ENCODE measurements around the gene FGF22. TPM values are rescaled to one million over a fixed set of nuclear protein-coding genes. Genes with fewer than 3 reads are reported as not detected.

The FGF22 gene
- total RNA-seq, 2 experiments from 2014 or later = 0.48 TPM; not detected in 1

GRCh38 chr19:662962-663681, 23.4 kb downstream of the FGF22 start, which contains the start of gene RNF126:
TSS of gene RNF126 (minus strand) at chr19:663214. CDS start at chr19:663121, 93 bp downstream.
- H3K4me3 ChIP-seq (ENCODE audit: low read depth, low read length, poor library complexity, severe bottlenecking) = peak within 1 kb of the TSS; percentile 100
- no TSS peak for BruUV-seq (replicated peaks)
- H3K4me1 ChIP-seq (ENCODE audit: insufficient read depth, low read length, poor library complexity, severe bottlenecking) = peaks cover 44% of the 10 kb centered on the region
- H3K27ac ChIP-seq (ENCODE audit: low read depth, low read length, poor library complexity, severe bottlenecking) = peak within 1 kb of the TSS; percentile 81
- no peaks in the 10 kb centered on the region for H3K9me3 ChIP-seq (ENCODE audit: low read length)
- DNase-seq (ENCODE audit: low spot score) = peak; percentile 93
- intact Hi-C loops (cut with micrococcal nuclease; ENCODE audit: unreplicated experiment) = loop anchor here (2.0 to 5.0 kb wide), 2 partner anchors 91 to 134 kb away; partner anchors contain the start of genes BSG and PTBP1
- ChIA-PET POLR2A (interaction anchor here (0.9 kb wide), 1 partner anchor 17 kb away, joined by 3 read pairs; no protein-coding TSS in a partner anchor), CTCF (ENCODE audit: unreplicated experiment) (interaction anchor here (0.6 kb wide), 1 partner anchor 119 kb away, joined by 3 read pairs; no protein-coding TSS in a partner anchor)
- H3K9me2 ChIP-seq (ENCODE audit: insufficient read depth, low read length) = no peaks in the 10 kb centered on the region
- peaks cover 53% of the 10 kb centered on the region for H3K79me2 ChIP-seq (ENCODE audit: insufficient read depth, low read depth, low read length)
- peaks cover 19% of the 10 kb centered on the region for H4K20me1 ChIP-seq (ENCODE audit: insufficient read depth, low read length)
- H3K4me2 ChIP-seq (ENCODE audit: low read length) = peak within 1 kb of the TSS; percentile 100
- TF ChIP-seq EZH2phosphoT487 (IDR thresholded peaks at IDR 0.05; ENCODE audit: borderline replicate concordance, low read depth, low read length) = no peak
- TF ChIP-seq, protein P1, sequence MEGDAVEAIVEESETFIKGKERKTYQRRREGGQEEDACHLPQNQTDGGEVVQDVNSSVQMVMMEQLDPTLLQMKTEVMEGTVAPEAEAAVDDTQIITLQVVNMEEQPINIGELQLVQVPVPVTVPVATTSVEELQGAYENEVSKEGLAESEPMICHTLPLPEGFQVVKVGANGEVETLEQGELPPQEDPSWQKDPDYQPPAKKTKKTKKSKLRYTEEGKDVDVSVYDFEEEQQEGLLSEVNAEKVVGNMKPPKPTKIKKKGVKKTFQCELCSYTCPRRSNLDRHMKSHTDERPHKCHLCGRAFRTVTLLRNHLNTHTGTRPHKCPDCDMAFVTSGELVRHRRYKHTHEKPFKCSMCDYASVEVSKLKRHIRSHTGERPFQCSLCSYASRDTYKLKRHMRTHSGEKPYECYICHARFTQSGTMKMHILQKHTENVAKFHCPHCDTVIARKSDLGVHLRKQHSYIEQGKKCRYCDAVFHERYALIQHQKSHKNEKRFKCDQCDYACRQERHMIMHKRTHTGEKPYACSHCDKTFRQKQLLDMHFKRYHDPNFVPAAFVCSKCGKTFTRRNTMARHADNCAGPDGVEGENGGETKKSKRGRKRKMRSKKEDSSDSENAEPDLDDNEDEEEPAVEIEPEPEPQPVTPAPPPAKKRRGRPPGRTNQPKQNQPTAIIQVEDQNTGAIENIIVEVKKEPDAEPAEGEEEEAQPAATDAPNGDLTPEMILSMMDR (conservative IDR thresholded peaks at IDR 0.05; ENCODE audit: low read length) = no peak
- peak within 1 kb of the TSS; percentile 72; the same call in 1 of the 2 replicates for H2AFZ ChIP-seq (ENCODE audit: low read length)
- H3K36me3 ChIP-seq (ENCODE audit: insufficient read depth, low read length) = peaks cover 38% of the 10 kb centered on the region

- H3K4me1 ChIP-seq (ENCODE audit: insufficient read depth, low read length, poor library complexity, severe bottlenecking) = peaks cover 44% of the 10 kb centered on the region
- H3K4me2 ChIP-seq (ENCODE audit: low read length) = peak overlapping the region; percentile 100
- H3K4me3 ChIP-seq (ENCODE audit: low read depth, low read length, poor library complexity, severe bottlenecking) = peak overlapping the region; percentile 100
- peaks cover 19% of the 10 kb centered on the region for H4K20me1 ChIP-seq (ENCODE audit: insufficient read depth, low read length)
- no peaks in the 10 kb centered on the region for H3K9me2 ChIP-seq (ENCODE audit: insufficient read depth, low read length)
- ChIA-PET POLR2A (interaction anchor here (0.9 kb wide), 1 partner anchor 17 kb away, joined by 3 read pairs; no protein-coding TSS in a partner anchor), CTCF (ENCODE audit: unreplicated experiment) (no interaction called here)
- peak overlapping the region; percentile 72; the same call in 1 of the 2 replicates for H2AFZ ChIP-seq (ENCODE audit: low read length)
- H3K9me3 ChIP-seq (ENCODE audit: low read length) = no peaks in the 10 kb centered on the region
- intact Hi-C loops (cut with micrococcal nuclease; ENCODE audit: unreplicated experiment) = loop anchor here (2.0 to 5.0 kb wide), 2 partner anchors 91 to 133 kb away; partner anchors contain the start of genes BSG and PTBP1
- TF ChIP-seq EZH2phosphoT487 (IDR thresholded peaks at IDR 0.05; ENCODE audit: borderline replicate concordance, low read depth, low read length) = no peak
- TF ChIP-seq, protein P1 (conservative IDR thresholded peaks at IDR 0.05; ENCODE audit: low read length) = no peak
- BruUV-seq (replicated peaks) = no TSS peak
- no peak for DNase-seq (ENCODE audit: low spot score)
- H3K36me3 ChIP-seq (ENCODE audit: insufficient read depth, low read length) = peaks cover 32% of the 10 kb centered on the region
- H3K79me2 ChIP-seq (ENCODE audit: insufficient read depth, low read depth, low read length) = peaks cover 47% of the 10 kb centered on the region
- peak overlapping the region; percentile 53 for H3K27ac ChIP-seq (ENCODE audit: low read depth, low read length, poor library complexity, severe bottlenecking)
Observed at GRCh38 chr19:663682-664117, 24.0 kb downstream of the FGF22 start.

Data from OCI-LY7 (cell line).